DOHH2 (cell line): Measurements from ENCODE around the gene ZNF354B.

ENCODE experiments used
- H3F3A ChIP-seq: fragments of 200-600 bp; sonication (generic), shearing (Covaris generic); 2 replicates; pipeline ENCODE4 v1.6.0; 2016; ENCODE audit warnings: antibody characterized with exemption, mild to moderate bottlenecking; ENCODE audit not compliant: control insufficient read depth, insufficient read depth
- H3K27ac ChIP-seq: fragments of 200-600 bp; sonication (generic); 2 replicates; pipeline ENCODE4 v1.5.1; 2014; ENCODE audit warnings: low read depth, mild to moderate bottlenecking, low read length, moderate library complexity
- H3K27me3 ChIP-seq: fragments of 200-600 bp; sonication (generic); 2 replicates; pipeline ENCODE4 v1.6.1; 2014; ENCODE audit warnings: mild to moderate bottlenecking, low read length, mixed read lengths; ENCODE audit not compliant: control insufficient read depth
- H3K36me3 ChIP-seq: fragments of 200-600 bp; sonication (generic); 2 replicates; pipeline ENCODE4 v1.6.1; 2014; ENCODE audit warnings: mild to moderate bottlenecking, low read length, moderate library complexity, mixed read lengths; ENCODE audit not compliant: control insufficient read depth
- H3K4me1 ChIP-seq: fragments of 200-600 bp; sonication (generic); 2 replicates; pipeline ENCODE4 v1.6.1; 2014; ENCODE audit warnings: mild to moderate bottlenecking, low read length, mixed read lengths; ENCODE audit not compliant: control insufficient read depth
- H3K4me2 ChIP-seq: fragments of 200-600 bp; sonication (generic); 2 replicates; pipeline ENCODE4 v1.6.0; 2014; ENCODE audit warnings: mild to moderate bottlenecking, low read length, moderate library complexity
- H3K4me3 ChIP-seq: fragments of 200-600 bp; sonication (generic); 2 replicates; pipeline ENCODE4 v1.5.1; 2014; ENCODE audit warnings: mild to moderate bottlenecking, low read length, mixed read lengths
- H3K79me2 ChIP-seq: fragments of 200-600 bp; sonication (generic); 2 replicates; pipeline ENCODE4 v1.6.1; 2014; ENCODE audit warnings: mild to moderate bottlenecking, low read length, mixed read lengths; ENCODE audit not compliant: control insufficient read depth
- H3K9me2 ChIP-seq: fragments of 200-600 bp; sonication (generic); replicated peaks from 2 replicates; pipeline ENCODE4 v1.6.1; 2014; ENCODE audit warnings: mild to moderate bottlenecking, low read length, mixed read lengths; ENCODE audit not compliant: control insufficient read depth
- H3K9me3 ChIP-seq: fragments of 200-600 bp; sonication (generic); 2 replicates; pipeline ENCODE4 v1.6.1; 2014; ENCODE audit warnings: antibody characterized with exemption, low read length, mixed read lengths; ENCODE audit not compliant: control insufficient read depth, insufficient read depth
- H4K20me1 ChIP-seq: fragments of 200-600 bp; sonication (generic); 2 replicates; pipeline ENCODE4 v1.6.0; 2014; ENCODE audit warnings: low read depth, mild to moderate bottlenecking, antibody characterized with exemption, low read length, moderate library complexity; ENCODE audit not compliant: control insufficient read depth, insufficient read depth
- EZH2phosphoT487 ChIP-seq: fragments of 200-600 bp; sonication (generic); IDR thresholded peaks from 2 replicates; pipeline ENCODE4 v1.6.1; 2017; ENCODE audit warnings: borderline replicate concordance, mild to moderate bottlenecking, antibody characterized with exemption, low read length, moderate library complexity, mixed read lengths
- TF ChIP-seq, protein P1 (sequence below): fragments of 200-600 bp; sonication (generic); IDR thresholded peaks from one replicate; pipeline ENCODE4 v1.5.1; 2014; ENCODE audit warnings: antibody characterized with exemption, mild to moderate bottlenecking, low read depth, low read length; ENCODE audit not compliant: poor library complexity, severe bottlenecking

ZNF354B gene

DNA sequence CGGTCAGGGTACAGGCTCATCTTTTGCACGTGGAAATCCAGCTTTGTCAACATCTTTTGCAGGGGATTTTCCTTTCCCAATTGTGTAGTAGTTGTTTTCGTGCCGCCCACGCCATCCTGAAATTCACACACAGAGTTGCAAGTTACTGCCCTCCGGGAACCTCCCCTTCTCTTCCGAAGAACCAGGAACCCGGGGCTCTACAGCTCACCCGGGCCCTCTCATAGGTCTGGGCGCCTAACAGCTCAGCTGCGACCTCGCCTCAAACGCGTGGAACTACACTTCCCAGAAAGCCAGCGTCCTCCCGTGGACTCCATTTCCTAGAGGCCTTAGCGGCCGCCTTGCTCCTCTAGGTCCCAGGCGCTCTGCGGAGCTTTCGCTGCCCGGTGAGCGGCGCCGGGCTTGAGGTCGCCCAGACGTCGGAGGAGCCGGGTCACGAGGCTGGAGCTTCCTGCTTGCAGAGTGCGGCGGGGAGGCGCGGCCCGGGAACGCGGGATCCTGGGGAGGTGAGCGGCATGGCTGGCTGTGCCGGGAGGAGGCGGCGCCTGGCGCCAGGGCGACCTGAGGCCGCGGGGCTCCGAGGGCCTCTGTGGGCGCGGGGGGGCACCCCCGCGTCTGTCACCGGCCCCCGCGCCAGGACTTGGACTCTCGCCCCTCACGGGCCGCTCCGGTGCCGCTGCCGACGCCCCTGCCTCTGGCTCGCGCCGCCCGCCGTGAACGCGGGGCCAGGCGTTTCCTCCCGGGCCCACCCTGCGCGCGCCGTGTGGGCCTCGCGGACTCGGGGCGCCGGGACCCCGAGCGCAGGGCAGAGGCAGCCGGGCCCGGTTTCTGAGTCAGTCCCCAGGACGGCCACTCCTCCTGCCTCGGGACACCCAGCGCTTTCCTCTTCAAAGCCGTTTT is at the start of gene ZNF354B:
Gene ZNF354B (plus strand): TSS at position 329 of the 897 bp plus-strand sequence. CDS start 1,095 bp downstream, outside the sequence.
- Histone ChIP-seq H3K4me3 (peak within 1 kb of the TSS; percentile 85), H3K36me3 (peaks cover 24% of the 10 kb centered on the region), H3K9me2 (no peaks in the 10 kb centered on the region), H3K9me3 (no peaks in the 10 kb centered on the region; the same call in 1 of the 2 replicates), H3K27ac (no peak within 1 kb of the TSS), H3K79me2 (peaks cover 28% of the 10 kb centered on the region), H3K4me2 (peak within 1 kb of the TSS; percentile 56), H3F3A (no peaks in the 10 kb centered on the region), H4K20me1 (no peaks in the 10 kb centered on the region), H3K4me1 (peaks cover 11% of the 10 kb centered on the region), H3K27me3 (no peaks in the 10 kb centered on the region)
- TF ChIP-seq, protein P1, sequence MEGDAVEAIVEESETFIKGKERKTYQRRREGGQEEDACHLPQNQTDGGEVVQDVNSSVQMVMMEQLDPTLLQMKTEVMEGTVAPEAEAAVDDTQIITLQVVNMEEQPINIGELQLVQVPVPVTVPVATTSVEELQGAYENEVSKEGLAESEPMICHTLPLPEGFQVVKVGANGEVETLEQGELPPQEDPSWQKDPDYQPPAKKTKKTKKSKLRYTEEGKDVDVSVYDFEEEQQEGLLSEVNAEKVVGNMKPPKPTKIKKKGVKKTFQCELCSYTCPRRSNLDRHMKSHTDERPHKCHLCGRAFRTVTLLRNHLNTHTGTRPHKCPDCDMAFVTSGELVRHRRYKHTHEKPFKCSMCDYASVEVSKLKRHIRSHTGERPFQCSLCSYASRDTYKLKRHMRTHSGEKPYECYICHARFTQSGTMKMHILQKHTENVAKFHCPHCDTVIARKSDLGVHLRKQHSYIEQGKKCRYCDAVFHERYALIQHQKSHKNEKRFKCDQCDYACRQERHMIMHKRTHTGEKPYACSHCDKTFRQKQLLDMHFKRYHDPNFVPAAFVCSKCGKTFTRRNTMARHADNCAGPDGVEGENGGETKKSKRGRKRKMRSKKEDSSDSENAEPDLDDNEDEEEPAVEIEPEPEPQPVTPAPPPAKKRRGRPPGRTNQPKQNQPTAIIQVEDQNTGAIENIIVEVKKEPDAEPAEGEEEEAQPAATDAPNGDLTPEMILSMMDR, result no peak
- no peak for TF ChIP-seq EZH2phosphoT487

DNA sequence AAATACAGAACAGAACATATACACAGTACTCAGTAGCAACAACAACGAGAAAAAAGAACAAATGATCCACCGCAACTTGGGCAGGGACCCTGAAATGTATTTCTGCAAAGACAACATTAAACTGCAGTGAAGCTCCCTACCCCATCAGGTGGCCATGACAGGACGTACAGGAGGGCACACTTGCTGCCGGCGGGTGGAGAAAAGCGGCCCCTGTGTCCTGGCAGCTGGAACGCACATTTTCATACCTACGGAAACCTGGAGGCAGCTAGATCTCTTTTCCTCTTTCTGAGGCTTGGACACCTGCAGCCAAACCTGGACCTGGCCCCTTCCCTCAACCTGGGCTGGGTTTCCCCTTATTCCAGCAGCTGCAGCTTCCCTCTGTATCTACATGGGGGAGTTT is 42.2 kb upstream of the ZNF354B start:
- Histone ChIP-seq H3K4me1 (no peaks in the 10 kb centered on the region), H3K4me2 (no peak overlapping the region), H3K27me3 (no peaks in the 10 kb centered on the region)

DNA sequence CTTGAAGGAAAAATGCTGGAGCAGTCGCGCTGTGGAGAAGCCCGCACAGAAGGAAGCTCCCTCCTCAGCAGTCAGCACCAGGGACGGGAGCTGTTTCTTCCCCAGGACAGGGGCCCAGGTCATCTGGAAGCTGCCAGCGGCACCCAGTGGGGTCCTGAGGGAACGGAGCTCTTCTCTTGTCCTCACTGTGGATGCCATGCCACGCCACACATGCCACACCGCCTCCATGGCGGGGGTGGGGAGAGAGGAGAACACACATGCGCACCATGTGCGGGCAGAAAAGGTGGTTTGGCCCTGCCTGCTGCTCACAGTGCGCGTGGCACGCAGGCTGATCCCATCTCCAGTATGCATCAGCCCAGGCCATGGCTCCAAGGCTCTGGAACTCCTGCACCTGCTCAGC is 41.7 kb upstream of the ZNF354B start:
- no peaks in the 10 kb centered on the region for H3K4me1 ChIP-seq
- H4K20me1 ChIP-seq, result no peaks in the 10 kb centered on the region
- no peak overlapping the region for H3K4me3 ChIP-seq
- no peaks in the 10 kb centered on the region for H3F3A ChIP-seq
- no peaks in the 10 kb centered on the region for H3K9me2 ChIP-seq
- no peak overlapping the region for H3K27ac ChIP-seq
- no peaks in the 10 kb centered on the region for H3K36me3 ChIP-seq
- no peak overlapping the region for H3K4me2 ChIP-seq
- no peak for TF ChIP-seq EZH2phosphoT487
- TF ChIP-seq, protein P1, result no peak
- no peaks in the 10 kb centered on the region for H3K79me2 ChIP-seq
- no peaks in the 10 kb centered on the region for H3K27me3 ChIP-seq
- no peaks in the 10 kb centered on the region for H3K9me3 ChIP-seq

More for the DNA sequence above, 42.2 kb upstream of the ZNF354B start:
- Histone ChIP-seq H3K27ac (no peak overlapping the region), H3K79me2 (no peaks in the 10 kb centered on the region), H3K4me3 (no peak overlapping the region), H3K9me3 (no peaks in the 10 kb centered on the region), H3F3A (no peaks in the 10 kb centered on the region), H4K20me1 (no peaks in the 10 kb centered on the region), H3K36me3 (no peaks in the 10 kb centered on the region), H3K9me2 (no peaks in the 10 kb centered on the region)
- no peak for TF ChIP-seq EZH2phosphoT487
- TF ChIP-seq, protein P1, result no peak
